Right forelimb (tissue), 1 donor: ENCODE measurements around the gene SLC35B1.
A peak's percentile ranks its signal among the peaks of the same experiment; 100 is the strongest.
"Not testable (repeated sequence)": the region's sequence is repeated elsewhere in the genome, so short reads cannot be mapped to it uniquely, and the experiment has no call there.

Experiments used
- DNase-seq: peaks from one replicate; pipeline ENCODE4 v3.0.0-alpha.2; 2018

SLC35B1 gene

DNA sequence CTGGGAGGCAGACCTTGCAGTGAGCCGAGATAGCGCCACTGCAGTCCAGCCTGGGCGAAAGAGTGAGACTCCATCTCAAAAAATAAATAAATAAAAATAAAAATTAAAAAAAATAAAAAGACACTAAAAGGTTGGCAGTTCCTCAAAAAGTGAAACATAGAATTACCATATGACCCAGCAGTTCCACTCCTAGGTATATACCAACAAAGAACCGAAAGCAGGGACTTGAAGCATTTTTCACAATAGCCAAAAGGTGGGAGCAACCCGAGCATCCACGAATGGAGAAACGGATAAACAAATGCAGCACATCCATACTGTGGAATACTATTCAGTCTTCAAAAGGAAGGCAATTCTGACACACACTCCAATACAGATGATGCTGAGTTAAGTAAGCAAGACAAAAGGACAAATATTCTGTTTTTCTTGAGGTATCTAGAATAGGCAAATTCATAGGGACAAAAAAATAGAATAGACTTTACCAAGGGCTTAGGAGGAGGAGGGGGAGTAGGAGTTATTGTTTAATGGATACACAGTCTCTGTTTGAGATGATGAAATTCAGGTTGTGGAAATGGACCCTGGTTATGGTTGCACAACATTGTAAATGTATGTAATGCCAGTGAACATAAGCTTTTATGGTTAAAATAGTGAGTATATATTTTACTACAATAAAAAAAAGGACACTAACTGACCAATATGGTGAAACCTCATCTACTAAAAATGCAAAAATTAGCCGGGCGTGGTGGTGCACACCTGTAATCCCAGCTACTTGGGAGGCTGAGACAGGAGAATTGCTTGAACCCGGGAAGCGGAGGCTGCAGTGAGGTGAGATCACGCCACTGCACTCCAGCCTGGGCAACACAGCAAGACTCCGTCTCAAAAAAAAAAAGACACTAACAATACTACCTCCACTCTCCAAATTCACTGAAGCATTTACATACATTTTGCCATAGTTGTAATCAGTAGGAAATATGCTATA lies 27.0 kb upstream of the SLC35B1 start:
- DNase-seq = no peak

- DNase-seq = no peak
These were observed 23.7 kb upstream of the SLC35B1 start for GRCh38 chr17:49731435-49731831.

DNA sequence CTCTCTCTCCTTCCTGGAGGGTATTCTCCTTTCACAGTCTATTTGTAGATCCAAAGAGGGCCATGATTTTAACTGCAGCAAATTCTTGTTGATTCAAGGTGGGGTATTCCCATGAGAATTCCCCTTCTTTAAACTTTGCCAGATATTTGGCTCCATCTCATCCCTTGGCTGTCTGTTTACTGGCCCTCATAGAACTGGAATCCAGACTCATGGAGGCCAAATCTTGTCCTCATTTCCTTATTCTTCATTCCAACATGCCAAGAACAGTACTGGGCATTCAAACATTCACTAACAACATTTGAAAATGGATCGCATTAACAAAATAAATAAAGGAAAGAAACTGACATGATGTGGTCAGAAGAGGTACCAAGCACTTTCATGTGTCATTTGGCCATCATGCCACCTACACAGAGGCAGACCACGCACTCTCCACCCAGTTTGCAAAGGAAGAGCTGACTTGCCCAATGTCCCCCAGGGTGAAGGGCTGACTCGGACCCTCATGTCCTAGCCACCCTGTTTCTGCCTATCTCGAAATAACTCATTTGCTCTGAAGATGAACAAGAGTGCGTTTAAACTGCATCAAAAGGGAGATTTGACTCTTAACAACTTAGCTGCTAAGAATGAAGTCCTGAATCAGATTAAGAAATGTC lies 23.1 kb upstream of the SLC35B1 start:
- no peak for DNase-seq

GRCh38 chr17:49730078-49730784 lies 22.5 kb upstream of the SLC35B1 start:
- peak; percentile 77 for DNase-seq

- no peak for DNase-seq
These were observed 21.3 kb upstream of the SLC35B1 start for GRCh38 chr17:49729069-49729468.

DNA sequence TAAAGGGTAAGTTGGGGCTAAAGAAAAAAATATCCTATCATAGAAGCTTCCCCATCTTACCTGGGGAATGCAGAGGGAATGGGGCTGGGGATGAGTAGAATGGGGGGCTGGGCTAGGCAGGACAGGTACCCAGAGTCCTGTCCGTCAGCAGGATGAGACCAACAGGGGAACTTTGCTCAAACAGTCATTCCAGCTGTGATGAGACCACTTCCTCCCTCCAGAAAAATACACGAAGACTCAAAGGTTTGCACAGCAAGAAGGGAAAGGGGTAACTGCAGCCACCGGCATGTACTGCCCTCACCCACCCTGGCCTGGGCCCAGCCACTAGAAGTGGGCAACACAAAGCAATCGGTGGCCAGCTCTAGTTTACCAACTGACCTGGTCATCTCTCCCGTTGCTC lies 20.7 kb upstream of the SLC35B1 start:
- DNase-seq = no peak

- peak; percentile 58 for DNase-seq
These were observed 19.6 kb upstream of the SLC35B1 start for GRCh38 chr17:49727380-49727779.

- no peak for DNase-seq
These were observed 17.8 kb upstream of the SLC35B1 start for GRCh38 chr17:49725452-49726130.

DNA sequence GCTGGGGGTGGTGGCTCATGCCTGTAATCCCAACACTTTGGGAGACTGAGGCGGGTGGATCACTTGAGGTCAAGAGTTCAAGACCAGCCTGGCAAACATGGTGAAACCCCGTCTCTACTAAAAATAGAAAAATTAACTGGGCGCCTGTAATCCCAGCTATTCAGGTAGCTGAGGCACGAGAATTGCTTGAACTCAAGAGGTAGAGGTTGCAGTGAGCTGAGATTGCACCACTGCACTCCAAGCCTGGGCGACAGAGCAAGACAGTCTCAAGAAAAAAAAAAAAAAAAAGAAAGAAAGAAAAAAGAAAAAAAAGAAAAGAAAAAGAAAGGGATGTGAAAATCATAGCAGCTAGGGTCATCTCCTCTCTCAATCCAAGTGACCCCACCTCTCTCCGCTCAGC lies 16.8 kb upstream of the SLC35B1 start:
- not testable (repeated sequence) for DNase-seq

GRCh38 chr17:49723423-49723822 lies 15.7 kb upstream of the SLC35B1 start:
- peak; percentile 56 for DNase-seq

DNA sequence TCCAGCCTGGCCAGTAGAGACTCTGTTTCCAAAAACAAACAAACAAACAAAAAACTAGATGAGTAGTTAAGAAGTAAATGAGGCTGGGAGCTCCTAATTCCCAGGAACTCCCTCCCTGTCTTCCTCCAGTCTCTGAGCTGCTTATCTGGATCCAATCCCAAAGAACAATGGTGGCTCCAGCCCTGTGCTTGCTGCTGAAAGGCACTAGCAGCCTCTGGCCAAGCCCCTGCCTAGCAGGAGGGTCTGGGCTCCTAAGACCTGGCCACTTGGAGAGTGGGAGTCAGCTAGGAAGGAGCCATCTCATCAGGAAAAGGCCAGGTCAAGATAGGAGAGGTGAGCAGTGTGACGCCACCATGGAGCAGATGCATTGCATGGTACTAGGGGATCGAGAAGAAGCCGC lies 14.3 kb upstream of the SLC35B1 start:
- DNase-seq = no peak

DNA sequence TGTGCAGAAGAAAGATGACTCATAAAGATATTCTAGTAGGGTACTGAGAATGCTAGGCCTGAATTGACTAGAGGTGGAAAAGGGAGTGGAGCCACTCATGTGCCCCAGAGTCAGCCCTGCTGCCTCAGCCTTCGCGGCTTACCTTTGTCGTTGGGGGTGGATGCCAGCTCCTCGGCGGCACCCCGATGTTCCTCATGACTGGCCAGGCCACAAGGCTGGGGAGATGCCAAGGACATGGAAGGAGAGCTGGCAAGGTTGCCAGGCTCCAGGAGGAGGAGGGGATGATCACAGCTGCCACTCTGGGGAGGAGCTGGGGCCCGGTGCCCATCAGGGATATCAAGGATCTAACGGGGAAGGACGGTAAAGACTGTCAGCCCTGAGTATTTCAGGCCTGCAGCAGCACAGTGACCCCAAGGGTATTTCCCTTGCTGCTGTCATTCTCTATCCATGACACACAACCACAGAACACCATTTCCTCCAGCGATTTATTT lies 9.7 kb upstream of the SLC35B1 start:
- no peak for DNase-seq

GRCh38 chr17:49716668-49717364 lies 9.1 kb upstream of the SLC35B1 start:
- no peak for DNase-seq

- DNase-seq = no peak
These were observed 8.0 kb upstream of the SLC35B1 start for GRCh38 chr17:49715717-49716279.

DNA sequence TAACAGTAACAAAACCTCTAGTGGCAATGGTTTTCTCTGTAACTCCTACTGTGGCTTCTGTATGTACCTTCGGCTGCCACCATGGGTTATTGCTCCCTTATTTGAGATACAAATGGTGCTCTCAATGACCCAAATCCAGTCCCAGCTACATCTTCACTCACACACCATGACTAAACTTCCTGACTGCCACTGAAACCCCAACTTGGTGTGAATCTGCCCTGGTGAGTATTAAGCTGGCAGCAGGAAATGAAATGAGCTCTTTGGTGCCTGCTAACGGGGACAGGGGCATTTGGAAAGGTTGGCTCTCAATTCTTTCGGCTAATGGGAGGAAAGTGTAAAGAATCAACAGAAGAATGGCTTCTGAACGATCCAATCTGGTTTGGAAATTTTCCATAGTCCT lies 7.5 kb upstream of the SLC35B1 start:
- DNase-seq = no peak

- no peak for DNase-seq
These were observed 885 bp upstream of the SLC35B1 start for GRCh38 chr17:49708515-49709183.

- no peak for DNase-seq
These were observed 537 bp downstream of the SLC35B1 start for GRCh38 chr17:49707246-49707607.

DNA sequence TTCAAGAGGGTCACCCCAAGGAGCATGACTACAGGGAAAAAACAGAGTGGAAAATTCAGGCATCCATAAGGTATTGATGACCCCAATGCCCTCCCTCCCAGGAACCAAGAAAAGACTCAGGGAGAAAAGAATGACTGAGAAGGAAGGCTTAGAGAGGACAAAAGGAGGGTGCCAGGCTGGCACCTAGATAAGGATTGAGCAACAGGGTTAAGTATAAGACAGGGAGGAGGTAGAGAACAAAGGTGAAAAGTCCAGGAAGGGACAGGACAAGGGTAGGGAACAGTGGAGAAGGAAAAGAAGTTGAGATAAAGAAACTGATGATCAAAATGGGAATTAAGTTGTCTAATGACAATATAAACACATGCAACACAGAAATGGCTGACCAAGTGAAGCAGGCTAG lies 2.5 kb downstream of the SLC35B1 start:
- no peak for DNase-seq

DNA sequence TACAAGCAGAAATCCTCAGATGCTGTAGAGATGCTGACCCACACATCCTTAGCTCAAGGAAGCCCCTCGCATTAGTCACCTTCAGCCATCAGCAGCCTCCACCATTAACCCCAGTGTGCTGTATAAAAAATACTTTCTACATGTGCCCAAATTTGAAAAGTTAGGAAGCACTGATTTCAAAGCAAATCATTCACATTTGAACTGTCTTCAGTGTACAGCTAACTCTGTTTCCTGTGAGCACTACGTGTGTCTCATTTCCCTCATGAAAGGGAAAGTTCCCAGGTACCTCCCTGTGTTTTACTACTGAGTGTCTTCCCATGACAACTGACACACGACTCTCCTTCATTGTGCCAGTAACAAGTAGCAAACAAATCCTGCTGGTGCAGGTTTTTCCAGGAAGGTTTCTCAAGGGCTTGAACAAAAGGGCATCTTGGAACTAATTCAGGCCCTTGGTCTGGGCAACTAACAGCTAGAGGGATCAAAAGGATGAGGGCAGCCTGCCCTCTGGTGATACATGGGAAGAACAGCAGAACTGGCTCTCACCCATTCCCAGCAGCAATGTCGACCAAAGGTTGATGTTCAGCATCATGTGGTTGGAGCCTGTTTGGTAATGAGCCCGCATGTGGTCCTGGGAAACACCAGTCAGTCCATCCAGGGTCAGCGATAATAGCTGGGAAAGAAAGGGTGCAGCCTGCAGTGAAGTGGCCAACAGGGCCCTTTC lies 4.0 kb downstream of the SLC35B1 start:
- DNase-seq = no peak

GRCh38 chr17:49700960-49701359 lies 6.8 kb downstream of the SLC35B1 start:
- DNase-seq = no peak
